GM13977 (cell line): ENCODE results near the gene NDE1.
"Not testable (repeated sequence)": the region's sequence is repeated elsewhere in the genome, so short reads cannot be mapped to it uniquely, and the experiment has no call there.

Experiments used
- DNase-seq: peaks from one replicate; pipeline ENCODE4 v3.0.0; 2012; ENCODE audit warnings: low spot score
- in situ Hi-C: fragments of 300-500 bp; cut with MboI; formaldehyde crosslinking; loops from one replicate; pipeline ENCODE4 v1.12.0; 2022; ENCODE audit warnings: low sequenced_read_pairs, low pct_unique_long_range_greater_than_20kb, mixed read lengths, inconsistent platforms; ENCODE audit not compliant: unreplicated experiment
- TF ChIP-seq, protein P1 (sequence below): IDR thresholded peaks from 2 replicates; pipeline ENCODE4 v1.5.1; 2012; ENCODE audit warnings: mild to moderate bottlenecking, control low read depth; ENCODE audit not compliant: insufficient read depth; ENCODE audit errors: extremely low read depth, missing control alignments

The NDE1 gene

GRCh38 chr16:15644267-15644961 is 5.6 kb upstream of the NDE1 start:
- DNase-seq = no peak
- TF ChIP-seq, protein P1, sequence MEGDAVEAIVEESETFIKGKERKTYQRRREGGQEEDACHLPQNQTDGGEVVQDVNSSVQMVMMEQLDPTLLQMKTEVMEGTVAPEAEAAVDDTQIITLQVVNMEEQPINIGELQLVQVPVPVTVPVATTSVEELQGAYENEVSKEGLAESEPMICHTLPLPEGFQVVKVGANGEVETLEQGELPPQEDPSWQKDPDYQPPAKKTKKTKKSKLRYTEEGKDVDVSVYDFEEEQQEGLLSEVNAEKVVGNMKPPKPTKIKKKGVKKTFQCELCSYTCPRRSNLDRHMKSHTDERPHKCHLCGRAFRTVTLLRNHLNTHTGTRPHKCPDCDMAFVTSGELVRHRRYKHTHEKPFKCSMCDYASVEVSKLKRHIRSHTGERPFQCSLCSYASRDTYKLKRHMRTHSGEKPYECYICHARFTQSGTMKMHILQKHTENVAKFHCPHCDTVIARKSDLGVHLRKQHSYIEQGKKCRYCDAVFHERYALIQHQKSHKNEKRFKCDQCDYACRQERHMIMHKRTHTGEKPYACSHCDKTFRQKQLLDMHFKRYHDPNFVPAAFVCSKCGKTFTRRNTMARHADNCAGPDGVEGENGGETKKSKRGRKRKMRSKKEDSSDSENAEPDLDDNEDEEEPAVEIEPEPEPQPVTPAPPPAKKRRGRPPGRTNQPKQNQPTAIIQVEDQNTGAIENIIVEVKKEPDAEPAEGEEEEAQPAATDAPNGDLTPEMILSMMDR = no peak
- in situ Hi-C loops = no loop called here

DNA sequence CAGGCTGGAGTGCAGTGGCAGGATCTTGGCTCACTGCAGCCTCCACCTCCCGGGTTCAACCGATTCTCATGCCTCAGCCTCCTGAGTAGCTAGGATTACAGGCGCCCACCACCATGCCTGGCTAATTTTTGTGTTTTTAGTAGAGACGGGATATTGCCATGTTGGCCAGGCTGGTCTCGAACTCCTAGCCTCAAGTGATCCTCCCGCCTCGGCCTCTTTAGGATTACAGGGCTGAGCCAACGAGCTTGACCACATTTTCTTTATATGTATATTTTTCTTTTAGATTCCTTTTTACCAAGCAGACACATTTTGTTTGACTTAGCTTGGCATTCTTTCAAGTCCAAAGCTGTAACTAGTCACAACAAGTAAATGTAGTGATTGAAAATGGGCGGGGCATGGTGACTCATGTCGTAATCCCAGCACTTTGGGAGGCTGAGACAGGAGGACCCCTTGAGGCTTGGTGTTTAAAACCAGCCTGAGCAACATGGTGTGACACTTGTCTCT is 5.0 kb upstream of the NDE1 start:
- in situ Hi-C loops, DNase-seq: not testable (repeated sequence)

GRCh38 chr16:15646557-15647293 is 3.3 kb upstream of the NDE1 start:
- in situ Hi-C loops, DNase-seq: not testable (repeated sequence)

GRCh38 chr16:15647294-15648014 is 2.6 kb upstream of the NDE1 start:
- TF ChIP-seq, protein P1 = no peak
- no peak for DNase-seq
- in situ Hi-C loops = no loop called here

- in situ Hi-C loops = no loop called here
- TF ChIP-seq, protein P1 = no peak
- no peak for DNase-seq
These were observed 1.8 kb upstream of the NDE1 start for GRCh38 chr16:15648135-15648730.

DNA sequence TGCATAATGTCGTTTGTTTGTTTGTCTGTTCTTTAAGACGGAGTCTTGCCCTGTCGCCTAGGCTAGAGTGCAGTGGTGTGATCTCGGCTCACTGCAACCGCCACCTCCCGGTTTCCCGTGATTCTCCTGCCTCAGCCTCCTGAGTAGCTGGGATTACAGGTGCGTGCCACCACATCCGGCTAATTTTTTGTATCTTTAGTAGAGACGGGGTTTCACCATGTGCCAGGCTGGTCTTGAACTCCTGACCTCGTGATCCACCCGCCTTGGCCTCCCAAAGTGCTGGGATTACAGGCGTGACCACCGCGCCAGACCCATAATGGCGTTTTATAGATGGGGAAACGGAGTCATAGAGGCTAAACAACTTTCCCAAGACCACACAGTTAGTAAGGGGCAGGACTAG is 734 bp upstream of the NDE1 start:
- DNase-seq, in situ Hi-C loops: not testable (repeated sequence)

GRCh38 chr16:15649727-15650018 is 372 bp upstream of the NDE1 start:
- DNase-seq = no peak
- TF ChIP-seq, protein P1 = no peak
- in situ Hi-C loops = no loop called here
